RWPE2 (cell line): Measurements from ENCODE around the gene SH2D3A.
"Not testable (repeated sequence)": the region's sequence is repeated elsewhere in the genome, so short reads cannot be mapped to it uniquely, and the experiment has no call there.

Source experiments
- ATAC-seq: fragments of 200-7000 bp; cut with Tn5 transposase; 3 replicates; pipeline ENCODE4 v1.9.1; 2021; ENCODE audit warnings: low read depth
- DNase-seq: peaks from one replicate; pipeline ENCODE4 v3.0.0-alpha.2; 2020; ENCODE audit warnings: low spot score
- H3K27ac ChIP-seq: fragments of 450-650 bp; 2 replicates; pipeline ENCODE4 v1.5.1; 2017; ENCODE audit warnings: mild to moderate bottlenecking; ENCODE audit not compliant: poor library complexity, severe bottlenecking
- H3K27me3 ChIP-seq: fragments of 250-450 bp; sonication (Bioruptor Pico); 2 replicates; pipeline ENCODE4 v1.5.1; 2021; ENCODE audit warnings: mild to moderate bottlenecking, moderate library complexity; ENCODE audit not compliant: insufficient read depth, poor library complexity, severe bottlenecking
- H3K36me3 ChIP-seq: fragments of 250-450 bp; sonication (Bioruptor Pico); 2 replicates; pipeline ENCODE4 v1.5.1; 2020; ENCODE audit warnings: low read depth, mild to moderate bottlenecking, moderate library complexity
- H3K4me1 ChIP-seq: fragments of 250-450 bp; sonication (Bioruptor Pico); 2 replicates; pipeline ENCODE4 v1.5.1; 2021; ENCODE audit warnings: mild to moderate bottlenecking, moderate library complexity; ENCODE audit not compliant: insufficient read depth, poor library complexity, severe bottlenecking
- H3K4me3 ChIP-seq: fragments of 250-450 bp; sonication (Bioruptor Pico); 2 replicates; pipeline ENCODE4 v1.5.1; 2021; ENCODE audit warnings: mild to moderate bottlenecking, moderate library complexity; ENCODE audit not compliant: severe bottlenecking
- H3K9me3 ChIP-seq: fragments of 250-450 bp; sonication (Bioruptor Pico); 2 replicates; pipeline ENCODE4 v1.5.1; 2021; ENCODE audit warnings: mild to moderate bottlenecking, moderate library complexity; ENCODE audit not compliant: severe bottlenecking
- CTCF ChIP-seq: fragments of 450-650 bp; IDR thresholded peaks from one replicate; pipeline ENCODE4 v1.5.1; 2017; ENCODE audit warnings: mild to moderate bottlenecking, moderate library complexity; ENCODE audit not compliant: poor library complexity, severe bottlenecking

Gene SH2D3A

GRCh38 chr19:6777434-6777833 lies 10.2 kb upstream of the SH2D3A start:
- DNase-seq (no peak), ATAC-seq (no peak)
- Histone ChIP-seq H3K4me3 (no peak overlapping the region), H3K9me3 (no peaks in the 10 kb centered on the region), H3K27me3 (no peaks in the 10 kb centered on the region), H3K27ac (no peak overlapping the region), H3K4me1 (no peaks in the 10 kb centered on the region), H3K36me3 (no peaks in the 10 kb centered on the region)
- no peak for TF ChIP-seq CTCF

GRCh38 chr19:6776999-6777398 lies 9.8 kb upstream of the SH2D3A start:
- ATAC-seq (no peak), DNase-seq (no peak)
- Histone ChIP-seq H3K36me3 (no peaks in the 10 kb centered on the region), H3K4me3 (no peak overlapping the region), H3K27ac (no peak overlapping the region), H3K4me1 (no peaks in the 10 kb centered on the region), H3K27me3 (no peaks in the 10 kb centered on the region), H3K9me3 (no peaks in the 10 kb centered on the region)
- no peak for TF ChIP-seq CTCF

- not testable (repeated sequence) for H3K36me3 ChIP-seq, H3K27me3 ChIP-seq, DNase-seq, H3K4me1 ChIP-seq, ATAC-seq, H3K27ac ChIP-seq, H3K9me3 ChIP-seq, H3K4me3 ChIP-seq
Measured at GRCh38 chr19:6776045-6776444, 8.8 kb upstream of the SH2D3A start.

GRCh38 chr19:6774821-6775707 lies 7.8 kb upstream of the SH2D3A start:
- no peak overlapping the region for H3K4me3 ChIP-seq

GRCh38 chr19:6773323-6773931 lies 6.2 kb upstream of the SH2D3A start:
- Histone ChIP-seq H3K36me3 (no peaks in the 10 kb centered on the region), H3K27ac (no peak overlapping the region), H3K9me3 (no peaks in the 10 kb centered on the region), H3K27me3 (no peaks in the 10 kb centered on the region), H3K4me1 (no peaks in the 10 kb centered on the region), H3K4me3 (no peak overlapping the region)
- DNase-seq, result no peak
- ATAC-seq, result no peak
- no peak for TF ChIP-seq CTCF

More at GRCh38 chr19:6774821-6775707, 7.8 kb upstream of the SH2D3A start:
- H3K27ac ChIP-seq, result no peak overlapping the region
- DNase-seq (no peak), ATAC-seq (no peak)
- H3K4me1 ChIP-seq, result no peaks in the 10 kb centered on the region
- no peaks in the 10 kb centered on the region for H3K9me3 ChIP-seq
- no peaks in the 10 kb centered on the region for H3K27me3 ChIP-seq
- no peaks in the 10 kb centered on the region for H3K36me3 ChIP-seq
- no peak for TF ChIP-seq CTCF
